ENCODE results near the gene SMIM13. TPM values are rescaled to one million over a fixed set of nuclear protein-coding genes. Genes with fewer than 3 reads are reported as not detected.

The SMIM13 gene
- total RNA-seq, 1 experiment from 2014 or later, result 22.2 TPM

GRCh38 chr6:11069760-11070159 lies 23.9 kb upstream of the SMIM13 start:
- Histone ChIP-seq H3K4me2 (no peak overlapping the region), H3K27ac (no peak overlapping the region), H4K20me1 (ENCODE audit: insufficient read depth) (no peaks in the 10 kb centered on the region), H3K4me1 (replicated peaks; ENCODE audit: insufficient read depth) (no peaks in the 10 kb centered on the region), H3K27me3 (ENCODE audit: insufficient read depth, low read depth) (no peaks in the 10 kb centered on the region), H3K36me3 (ENCODE audit: low read depth) (no peaks in the 10 kb centered on the region), H3K9me3 (ENCODE audit: insufficient read depth, low read depth) (no peaks in the 10 kb centered on the region), H2AFZ (no peak overlapping the region), H3K9me2 (ENCODE audit: insufficient read depth) (no peaks in the 10 kb centered on the region), H3K79me2 (ENCODE audit: low read depth) (no peaks in the 10 kb centered on the region), H3F3A (ENCODE audit: insufficient read depth, low read depth) (no peaks in the 10 kb centered on the region), H3K4me3 (no peak overlapping the region)
- ChIA-PET POLR2A (ENCODE audit: unreplicated experiment) (interaction anchor here (0.6 kb wide), 1 partner anchor 68 kb away, joined by 6 read pairs; no protein-coding TSS in a partner anchor), CTCF (interaction anchor here (0.7 to 1.3 kb wide), 2 partner anchors 32 to 592 kb away, joined by 7 to 15 read pairs; no protein-coding TSS in a partner anchor)
- no peak for DNase-seq
- intact Hi-C loops (cut with micrococcal nuclease; ENCODE audit: unreplicated experiment), result loop anchor here (1.0 to 10.0 kb wide), 7 partner anchors 61 to 632 kb away; no protein-coding TSS in a partner anchor
- TF ChIP-seq EZH2 (IDR thresholded peaks at IDR 0.05; ENCODE audit: low read depth), result no peak
- no peak for TF ChIP-seq CTCF (conservative IDR thresholded peaks at IDR 0.05)
- BruUV-seq (replicated peaks), result no TSS peak

GRCh38 chr6:11072101-11072500 lies 21.5 kb upstream of the SMIM13 start:
- BruUV-seq (replicated peaks), result no TSS peak
- no peaks in the 10 kb centered on the region for H3K79me2 ChIP-seq (ENCODE audit: low read depth)
- TF ChIP-seq CTCF (conservative IDR thresholded peaks at IDR 0.05) (no peak), EZH2 (IDR thresholded peaks at IDR 0.05; ENCODE audit: low read depth) (no peak)
- H2AFZ ChIP-seq, result no peak overlapping the region
- DNase-seq, result no peak
- no peaks in the 10 kb centered on the region for H3K9me2 ChIP-seq (ENCODE audit: insufficient read depth)
- no peaks in the 10 kb centered on the region for H3K27me3 ChIP-seq (ENCODE audit: insufficient read depth, low read depth)
- no peaks in the 10 kb centered on the region for H3K9me3 ChIP-seq (ENCODE audit: insufficient read depth, low read depth)
- H3F3A ChIP-seq (ENCODE audit: insufficient read depth, low read depth), result no peaks in the 10 kb centered on the region
- intact Hi-C loops (cut with micrococcal nuclease; ENCODE audit: unreplicated experiment), result no loop called here
- no peak overlapping the region for H3K4me2 ChIP-seq
- H3K27ac ChIP-seq, result no peak overlapping the region
- H3K4me3 ChIP-seq, result no peak overlapping the region
- POLR2A ChIA-PET (ENCODE audit: unreplicated experiment), result no interaction called here
- no peaks in the 10 kb centered on the region for H3K4me1 ChIP-seq (replicated peaks; ENCODE audit: insufficient read depth)
- no peaks in the 10 kb centered on the region for H3K36me3 ChIP-seq (ENCODE audit: low read depth)
- CTCF ChIA-PET, result interaction anchor here (1.0 kb wide), 1 partner anchor 46 kb away, joined by 4 read pairs; no protein-coding TSS in a partner anchor
- no peaks in the 10 kb centered on the region for H4K20me1 ChIP-seq (ENCODE audit: insufficient read depth)

GRCh38 chr6:11076540-11076939 lies 17.1 kb upstream of the SMIM13 start:
- CTCF ChIA-PET, result no interaction called here
- no peaks in the 10 kb centered on the region for H4K20me1 ChIP-seq (ENCODE audit: insufficient read depth)
- no peak overlapping the region for H3K4me2 ChIP-seq
- no peaks in the 10 kb centered on the region for H3K4me1 ChIP-seq (replicated peaks; ENCODE audit: insufficient read depth)
- H3K27ac ChIP-seq, result no peak overlapping the region
- H2AFZ ChIP-seq, result no peak overlapping the region
- no peaks in the 10 kb centered on the region for H3K79me2 ChIP-seq (ENCODE audit: low read depth)
- H3K9me3 ChIP-seq (ENCODE audit: insufficient read depth, low read depth), result no peaks in the 10 kb centered on the region
- no peaks in the 10 kb centered on the region for H3F3A ChIP-seq (ENCODE audit: insufficient read depth, low read depth)
- BruUV-seq (replicated peaks), result no TSS peak
- no peaks in the 10 kb centered on the region for H3K27me3 ChIP-seq (ENCODE audit: insufficient read depth, low read depth)
- POLR2A ChIA-PET (ENCODE audit: unreplicated experiment), result no interaction called here
- H3K9me2 ChIP-seq (ENCODE audit: insufficient read depth), result no peaks in the 10 kb centered on the region
- intact Hi-C loops (cut with micrococcal nuclease; ENCODE audit: unreplicated experiment), result no loop called here
- no peak overlapping the region for H3K4me3 ChIP-seq
- TF ChIP-seq EZH2 (IDR thresholded peaks at IDR 0.05; ENCODE audit: low read depth) (no peak), CTCF (conservative IDR thresholded peaks at IDR 0.05) (no peak)
- no peaks in the 10 kb centered on the region for H3K36me3 ChIP-seq (ENCODE audit: low read depth)
- DNase-seq, result no peak

All from PC-9 (cell line).